MM.1S (cell line): ENCODE measurements around the gene RAI2.

Source experiments
- DNase-seq: peaks from one replicate; pipeline ENCODE4 v3.0.0-alpha.2; 2015
- H2AFZ ChIP-seq: fragments of 300-600 bp; sonication (generic); 2 replicates; pipeline ENCODE4 v1.6.0; 2016; ENCODE audit warnings: antibody characterized with exemption, low read length
- H3F3A ChIP-seq: fragments of 300-600 bp; sonication (generic); 2 replicates; pipeline ENCODE4 v1.6.1; 2016; ENCODE audit warnings: mild to moderate bottlenecking, antibody characterized with exemption, low read length, moderate library complexity, mixed read lengths; ENCODE audit not compliant: insufficient read depth
- H3K27ac ChIP-seq: fragments of 300-600 bp; sonication (generic); 2 replicates; pipeline ENCODE4 v1.5.1; 2016; ENCODE audit warnings: mild to moderate bottlenecking, low read length
- H3K27me3 ChIP-seq: fragments of 300-600 bp; sonication (generic); replicated peaks from 2 replicates; pipeline ENCODE4 v1.6.0; 2016; ENCODE audit warnings: low read length; ENCODE audit not compliant: insufficient read depth
- H3K36me3 ChIP-seq: fragments of 300-600 bp; sonication (generic); replicated peaks from 2 replicates; pipeline ENCODE4 v1.6.1; 2016; ENCODE audit warnings: mild to moderate bottlenecking, low read length, mixed read lengths; ENCODE audit not compliant: insufficient read depth
- H3K4me1 ChIP-seq: fragments of 300-600 bp; sonication (generic); 2 replicates; pipeline ENCODE4 v1.6.1; 2016; ENCODE audit warnings: low read length, mixed read lengths
- H3K4me2 ChIP-seq: fragments of 300-600 bp; sonication (generic); 2 replicates; pipeline ENCODE4 v1.6.0; 2016; ENCODE audit warnings: low read depth, low read length
- H3K4me3 ChIP-seq: fragments of 300-600 bp; sonication (generic); 2 replicates; pipeline ENCODE4 v1.5.1; 2016; ENCODE audit warnings: low read length, mixed read lengths
- H3K79me2 ChIP-seq: fragments of 300-600 bp; sonication (generic); 2 replicates; pipeline ENCODE4 v1.6.1; 2016; ENCODE audit warnings: mixed run types, low read length, mixed read lengths
- H3K9ac ChIP-seq: fragments of 300-600 bp; sonication (generic); 2 replicates; pipeline ENCODE4 v1.6.1; 2016; ENCODE audit warnings: low read length, mixed read lengths
- H3K9me2 ChIP-seq: fragments of 300-600 bp; sonication (generic); replicated peaks from 2 replicates; pipeline ENCODE4 v1.6.1; 2016; ENCODE audit warnings: mild to moderate bottlenecking, low read length, mixed read lengths; ENCODE audit not compliant: insufficient read depth
- H3K9me3 ChIP-seq: fragments of 300-600 bp; sonication (generic); replicated peaks from 2 replicates; pipeline ENCODE4 v1.6.1; 2016; ENCODE audit warnings: mild to moderate bottlenecking, low read length, mixed read lengths; ENCODE audit not compliant: insufficient read depth
- H4K20me1 ChIP-seq: fragments of 300-600 bp; sonication (generic); 2 replicates; pipeline ENCODE4 v1.6.1; 2016; ENCODE audit warnings: mild to moderate bottlenecking, low read length, moderate library complexity, mixed read lengths; ENCODE audit not compliant: insufficient read depth
- CTCF ChIP-seq: fragments of 300-600 bp; sonication (generic); IDR thresholded peaks from 2 replicates; pipeline ENCODE4 v1.5.1; 2016; ENCODE audit warnings: antibody characterized with exemption, low read length, mixed read lengths
- EZH2 ChIP-seq: fragments of 300-600 bp; sonication (generic); optimal IDR thresholded peaks from 2 replicates; pipeline ENCODE3; 2017; ENCODE audit warnings: low read depth, mild to moderate bottlenecking, antibody characterized with exemption, low read length, mixed read lengths
- EZH2phosphoT487 ChIP-seq: fragments of 300-600 bp; sonication (generic); IDR thresholded peaks from 2 replicates; pipeline ENCODE4 v1.6.1; 2018; ENCODE audit warnings: antibody characterized with exemption, low read length

Gene RAI2

GRCh38 chrX:17758382-17758781 is 102.7 kb downstream of the RAI2 start:
- H3F3A ChIP-seq = no peaks in the 10 kb centered on the region
- H3K79me2 ChIP-seq = no peaks in the 10 kb centered on the region
- no peaks in the 10 kb centered on the region for H3K36me3 ChIP-seq
- H3K27ac ChIP-seq = no peak overlapping the region
- H3K9me3 ChIP-seq = no peaks in the 10 kb centered on the region
- H2AFZ ChIP-seq = no peak overlapping the region
- no peak overlapping the region for H3K9ac ChIP-seq
- no peaks in the 10 kb centered on the region for H3K9me2 ChIP-seq
- H3K27me3 ChIP-seq = no peaks in the 10 kb centered on the region
- H4K20me1 ChIP-seq = no peaks in the 10 kb centered on the region
- peaks cover 12% of the 10 kb centered on the region; the same call in 1 of the 2 replicates for H3K4me1 ChIP-seq
- DNase-seq = peak; percentile 32
- H3K4me3 ChIP-seq = no peak overlapping the region
- peak overlapping the region; percentile 28; the same call in 1 of the 2 replicates for H3K4me2 ChIP-seq
- no peak for TF ChIP-seq EZH2
- no peak for TF ChIP-seq CTCF
- TF ChIP-seq EZH2phosphoT487 = no peak

GRCh38 chrX:17750436-17750835 is 110.7 kb downstream of the RAI2 start:
- Histone ChIP-seq H3K9me2 (no peaks in the 10 kb centered on the region), H3K9ac (no peak overlapping the region), H3K4me3 (no peak overlapping the region), H3K4me2 (no peak overlapping the region), H3K4me1 (no peaks in the 10 kb centered on the region), H3K27ac (no peak overlapping the region), H3K79me2 (no peaks in the 10 kb centered on the region), H3K27me3 (no peaks in the 10 kb centered on the region), H4K20me1 (no peaks in the 10 kb centered on the region), H3F3A (no peaks in the 10 kb centered on the region), H3K9me3 (no peaks in the 10 kb centered on the region), H2AFZ (no peak overlapping the region), H3K36me3 (no peaks in the 10 kb centered on the region; the same call in 1 of the 2 replicates)
- no peak for TF ChIP-seq EZH2
- no peak for TF ChIP-seq CTCF
- TF ChIP-seq EZH2phosphoT487 = no peak
- DNase-seq = no peak
